HCT116 (cell line): ENCODE data around the gene UBE2L3. TPM values are rescaled to one million over a fixed set of nuclear protein-coding genes. Genes with fewer than 3 reads are reported as not detected.

Experiments used
- ATAC-seq: fragments of 200-7000 bp; cut with Tn5 transposase; 2 replicates; pipeline ENCODE4 v1.9.1; 2020; ENCODE audit warnings: mild to moderate bottlenecking, moderate library complexity
- BruUV-seq: library from RNA; stranded (reverse); fragments of 400-500 nt; replicated peaks from 2 replicates; lab custom pipeline; 2021; lab: Mats Ljungman, UMichigan
- CTCF ChIA-PET: fragments of 300-600 bp; sonication (Branson Sonifier 250); formaldehyde crosslinking; loops from one replicate; lab custom pipeline; 2021; ENCODE audit warnings: antibody characterized with exemption; lab: Charles Lee
- POLR2A ChIA-PET: fragments of 300-600, 350-600 bp; sonication (Branson Sonifier 250); formaldehyde crosslinking; loops from one replicate; lab custom pipeline; 2021; ENCODE audit warnings: antibody characterized with exemption; lab: Charles Lee
- RAD21 ChIA-PET, 2 experiments: fragments of 300-600 bp; sonication (Branson Sonifier 250); formaldehyde crosslinking; loops; one replicate each; lab custom pipeline; 2023; ENCODE audit warnings: low total read pairs in 2 of 2; ENCODE audit not compliant: uncharacterized antibody in 2 of 2, unreplicated experiment in 2 of 2, low non-redundant PET in 1 of 2; lab: Charles Lee
- DNase-seq: peaks from one replicate; pipeline ENCODE4 v3.0.0-alpha.2; 2010; ENCODE audit warnings: low read depth, low spot score
- H2AFZ ChIP-seq: fragments of 200-600 bp; shearing (Covaris generic), sonication (generic); 2 replicates; pipeline ENCODE4 v1.6.1; 2017; ENCODE audit warnings: low read depth, mixed run types, mixed read lengths, antibody characterized with exemption, low read length; ENCODE audit not compliant: poor library complexity, severe bottlenecking
- H3K27ac ChIP-seq: 2 replicates; pipeline ENCODE4 v1.5.1; 2012; ENCODE audit warnings: low read depth, low read length
- H3K27me3 ChIP-seq: fragments of 200-600 bp; sonication (generic); 2 replicates; pipeline ENCODE4 v1.6.1; 2016; ENCODE audit warnings: mixed run types, low read length, mixed read lengths; ENCODE audit not compliant: insufficient read depth
- H3K36me3 ChIP-seq, 2 experiments: fragments of 200-500 bp in 1 of 2; fragments of 200-600 bp in 1 of 2; sonication (Bioruptor generic) in 1 of 2; sonication (generic) in 1 of 2; 2 replicates each; pipeline versions ENCODE4 v1.5.1 to v1.6.1; 2014 to 2016; ENCODE audit warnings: low read length in 2 of 2, inconsistent platforms in 1 of 2, mixed read lengths in 1 of 2, mixed run types in 1 of 2; ENCODE audit not compliant: insufficient read depth in 2 of 2, control insufficient read depth in 1 of 2
- H3K4me1 ChIP-seq, 2 experiments: fragments of 200-600 bp in 1 of 2; sonication (generic) in 1 of 2; 2 replicates each; pipeline versions ENCODE4 v1.5.1 to v1.6.1; 2012 to 2017; ENCODE audit warnings: low read length in 2 of 2, inconsistent platforms in 1 of 2, mild to moderate bottlenecking in 1 of 2, mixed read lengths in 1 of 2, mixed run types in 1 of 2, moderate library complexity in 1 of 2; ENCODE audit not compliant: insufficient read depth in 2 of 2, control insufficient read depth in 1 of 2
- H3K4me2 ChIP-seq: fragments of 200-600 bp; sonication (generic); 2 replicates; pipeline ENCODE4 v1.6.1; 2017; ENCODE audit warnings: mixed run types, low read length, mixed read lengths
- H3K4me3 ChIP-seq, 2 experiments: fragments of 200-600 bp in 1 of 2; sonication (generic) in 1 of 2; replicated peaks in 1 of 2; 2 replicates each; pipeline ENCODE4 v1.5.1; 2011 to 2016; ENCODE audit warnings: low read length in 2 of 2, control low read depth in 1 of 2, low read depth in 1 of 2, mild to moderate bottlenecking in 1 of 2, mixed read lengths in 1 of 2, mixed run types in 1 of 2
- H3K79me2 ChIP-seq: fragments of 200-600 bp; sonication (generic); 2 replicates; pipeline ENCODE4 v1.6.1; 2017; ENCODE audit warnings: mild to moderate bottlenecking, mixed run types, low read length, moderate library complexity, mixed read lengths; ENCODE audit not compliant: insufficient read depth
- H3K9ac ChIP-seq: fragments of 200-600 bp; sonication (generic); 2 replicates; pipeline ENCODE4 v1.6.1; 2016; ENCODE audit warnings: low read length, mixed read lengths
- H3K9me2 ChIP-seq: fragments of 200-600 bp; sonication (generic), shearing (Covaris generic); 2 replicates; pipeline ENCODE4 v1.6.1; 2017; ENCODE audit warnings: mixed run types, mild to moderate bottlenecking, moderate library complexity; ENCODE audit not compliant: insufficient read depth
- H3K9me3 ChIP-seq, 2 experiments: fragments of 200-500 bp in 1 of 2; fragments of 200-600 bp in 1 of 2; sonication (Bioruptor generic) in 1 of 2; sonication (generic) in 1 of 2; 2 replicates each; pipeline ENCODE4 v1.6.1; 2014 to 2017; ENCODE audit warnings: low read length in 2 of 2, mixed read lengths in 2 of 2, inconsistent platforms in 1 of 2, low read depth in 1 of 2, mild to moderate bottlenecking in 1 of 2, mixed run types in 1 of 2, moderate library complexity in 1 of 2; ENCODE audit not compliant: control insufficient read depth in 1 of 2, insufficient read depth in 1 of 2
- H4K20me1 ChIP-seq: fragments of 200-600 bp; sonication (generic), shearing (Covaris generic); 2 replicates; pipeline ENCODE4 v1.6.1; 2017; ENCODE audit warnings: mixed run types, mild to moderate bottlenecking, moderate library complexity; ENCODE audit not compliant: insufficient read depth
- ATF3 ChIP-seq: IDR thresholded peaks from 2 replicates; pipeline ENCODE4 v1.6.1; 2012
- CBX3 ChIP-seq: IDR thresholded peaks from 2 replicates; pipeline ENCODE4 v1.6.1; 2012; ENCODE audit warnings: low read depth
- CEBPB ChIP-seq: IDR thresholded peaks from 2 replicates; pipeline ENCODE4 v1.6.1; 2012; ENCODE audit warnings: low read depth
- CTCF ChIP-seq, 3 experiments: fragments of 200-600 bp in 1 of 3; sonication (generic) in 1 of 3; IDR thresholded peaks in 2 of 3; conservative IDR thresholded peaks in 1 of 3; 2 replicates each; pipeline ENCODE4 v1.5.1; 2012 to 2017; ENCODE audit warnings: low read depth in 2 of 3, low read length in 2 of 3, antibody characterized with exemption in 1 of 3, borderline replicate concordance in 1 of 3, control low read depth in 1 of 3, mild to moderate bottlenecking in 1 of 3, mixed read lengths in 1 of 3, mixed run types in 1 of 3, moderate library complexity in 1 of 3; ENCODE audit not compliant: insufficient read depth in 1 of 3
- EGR1 ChIP-seq: IDR thresholded peaks from 2 replicates; pipeline ENCODE4 v1.6.1; 2012; ENCODE audit warnings: low read depth
- ELF1 ChIP-seq: IDR thresholded peaks from 2 replicates; pipeline ENCODE4 v1.6.1; 2012; ENCODE audit warnings: low read depth, borderline replicate concordance
- FOSL1 ChIP-seq: IDR thresholded peaks from 2 replicates; pipeline ENCODE4 v1.6.1; 2012; ENCODE audit warnings: low read depth
- JUND ChIP-seq: IDR thresholded peaks from 2 replicates; pipeline ENCODE4 v1.6.1; 2012
- MAX ChIP-seq: IDR thresholded peaks from 2 replicates; pipeline ENCODE4 v1.6.1; 2012
- POLR2A ChIP-seq: IDR thresholded peaks from 2 replicates; pipeline ENCODE4 v1.7.0; 2011; ENCODE audit warnings: borderline replicate concordance; ENCODE audit not compliant: insufficient read depth, insufficient read length; ENCODE audit errors: extremely low read depth
- RAD21 ChIP-seq: IDR thresholded peaks from 2 replicates; pipeline ENCODE4 v1.6.1; 2012; ENCODE audit warnings: low read depth, mild to moderate bottlenecking
- SIN3A ChIP-seq: IDR thresholded peaks from 2 replicates; pipeline ENCODE4 v1.6.1; 2012; ENCODE audit warnings: low read depth
- SP1 ChIP-seq: IDR thresholded peaks from 2 replicates; pipeline ENCODE4 v1.6.1; 2012; ENCODE audit warnings: low read depth
- YY1 ChIP-seq: IDR thresholded peaks from 2 replicates; pipeline ENCODE4 v1.6.1; 2011; ENCODE audit warnings: low read length, low read depth, moderate library complexity, mild to moderate bottlenecking; ENCODE audit not compliant: insufficient replicate concordance; ENCODE audit errors: extremely low read depth
- ZFX ChIP-seq: fragments of 450-650 bp; IDR thresholded peaks from 2 replicates; pipeline ENCODE4 v1.6.1; 2017
- intact Hi-C: fragments of 100-400 bp; cut with micrococcal nuclease; formaldehyde crosslinking; loops from 2 replicates; pipeline ENCODE4 v1.10.0; 2022
- total RNA-seq: library from RNA; stranded (reverse); gene quantifications from one replicate; pipeline ENCODE4 v1.2.1, GENCODE V29; 2021; ENCODE audit not compliant: unreplicated experiment

Gene UBE2L3
- total RNA-seq, 1 experiment from 2014 or later = 55.6 TPM

GRCh38 chr22:21622011-21622918 is 54.8 kb downstream of the UBE2L3 start:
- no peaks in the 10 kb centered on the region for H3K9me2 ChIP-seq
- TF ChIP-seq ELF1 (no peak), FOSL1 (no peak), RAD21 (no peak), EGR1 (no peak), SIN3A (no peak), CEBPB (no peak), ZFX (no peak), ATF3 (no peak), POLR2A (no peak), SP1 (no peak), CBX3 (no peak), MAX (no peak), JUND (no peak), CTCF (IDR thresholded peaks at IDR 0.05 in 2 of 3, conservative IDR thresholded peaks at IDR 0.05 in 1 of 3; ENCODE audit: borderline replicate concordance in 1 of 3, insufficient read depth in 1 of 3, low read depth in 2 of 3, low read length in 2 of 3) (no peak), YY1 (no peak)
- no peak for DNase-seq
- H3K9ac ChIP-seq = no peak overlapping the region
- no peak for ATAC-seq
- intact Hi-C loops = no loop called here
- RAD21 ChIA-PET = no interaction called here
- H3K27me3 ChIP-seq = no peaks in the 10 kb centered on the region
- H3K27ac ChIP-seq = no peak overlapping the region
- no peak overlapping the region for H2AFZ ChIP-seq
- POLR2A ChIA-PET = interaction anchor here (0.9 kb wide), 1 partner anchor 20 kb away, joined by 3 read pairs; the partner anchor contains the start of gene SDF2L1
- TSS peak; percentile 24 for BruUV-seq
- peaks cover 0 to 21% of the 10 kb centered on the region in 2 experiments; a peak in 1 of 4 replicates for H3K36me3 ChIP-seq
- peaks cover 0 to 9% of the 10 kb centered on the region in 2 experiments; a peak in 2 of 4 replicates for H3K4me1 ChIP-seq
- H3K4me3 ChIP-seq = no peak overlapping the region
- CTCF ChIA-PET = interaction anchor here (1.1 to 3.2 kb wide), 2 partner anchors 20 to 24 kb away, joined by 3 to 16 read pairs; partner anchors contain the start of gene SDF2L1
- H3K4me2 ChIP-seq = no peak overlapping the region
- H3K9me3 ChIP-seq = no peaks in the 10 kb centered on the region
- no peaks in the 10 kb centered on the region for H4K20me1 ChIP-seq
- peaks cover 74% of the 10 kb centered on the region for H3K79me2 ChIP-seq
